ENCODE data around the gene TTLL8. TPM values are rescaled to one million over a fixed set of nuclear protein-coding genes. Genes with fewer than 3 reads are reported as not detected.

TTLL8 gene
- polyA plus RNA-seq, 1 of the 3 experiments (the other 2 are of a cell fraction), result not detected

- no peak for TF ChIP-seq EZH2phosphoT487 (IDR thresholded peaks at IDR 0.05; ENCODE audit: borderline replicate concordance, low read depth)
- no peak for TF ChIP-seq JUND (IDR thresholded peaks at IDR 0.05)
- TF ChIP-seq TCF12 (IDR thresholded peaks at IDR 0.05), result no peak
- no peak for TF ChIP-seq ELF1 (IDR thresholded peaks at IDR 0.05)
- no peak for TF ChIP-seq POLR2AphosphoS5 (IDR thresholded peaks at IDR 0.05; ENCODE audit: low read depth, low read length)
- no peak for TF ChIP-seq MXI1 (IDR thresholded peaks at IDR 0.05; ENCODE audit: low read depth, low read length)
- TF ChIP-seq TAF1 (IDR thresholded peaks at IDR 0.05; ENCODE audit: borderline replicate concordance, low read depth, low read length), result no peak
- no peak for TF ChIP-seq USF2 (IDR thresholded peaks at IDR 0.05; ENCODE audit: borderline replicate concordance, low read depth, low read length)
Observed at GRCh38 chr22:50089682-50090411, 31.7 kb upstream of the TTLL8 start, which contains the start of gene MOV10L1 (continued).

- Histone ChIP-seq H3K9ac (no peak overlapping the region), H3K27me3 (ENCODE audit: insufficient read depth) (no peaks in the 10 kb centered on the region; the same call in 1 of the 2 replicates), H3K27ac (ENCODE audit: low read depth in 2 of 2, low read length in 1 of 2) (no peak overlapping the region), H3K4me1 (ENCODE audit: control insufficient read depth in 1 of 2, insufficient read depth in 2 of 2, low read depth in 1 of 2, low read length in 1 of 2) (peaks cover 0 to 8% of the 10 kb centered on the region in 2 experiments; a peak in 1 of 4 replicates), H3K79me2 (ENCODE audit: insufficient read depth) (no peaks in the 10 kb centered on the region), H4K20me1 (ENCODE audit: insufficient read depth) (no peaks in the 10 kb centered on the region), H3K9me3 (no peaks in the 10 kb centered on the region; the same call in 1 of the 2 replicates), H3K36me3 (replicated peaks in 1 of 2; ENCODE audit: control insufficient read depth in 1 of 2, insufficient read depth in 2 of 2, low read length in 1 of 2) (no peaks in the 10 kb centered on the region), H3K4me2 (no peak overlapping the region), H2AFZ (ENCODE audit: low read depth) (no peak overlapping the region), H3K4me3 (ENCODE audit: low read depth in 2 of 2, low read length in 1 of 2) (no peak overlapping the region), H3K9me2 (no peaks in the 10 kb centered on the region), H3F3A (replicated peaks; ENCODE audit: insufficient read depth) (no peaks in the 10 kb centered on the region)
- 72% methylated on average over 9 of the region's 11 CpGs for WGBS (ENCODE audit: low lambda C conversion rate)
- POLR2A ChIA-PET, result no interaction called here
- CTCF ChIA-PET, result interaction anchor here (0.9 kb wide), 1 partner anchor 59 kb away, joined by 3 read pairs; no protein-coding TSS in a partner anchor
- TF ChIP-seq IRF3 (IDR thresholded peaks at IDR 0.05; ENCODE audit: low read depth, low read length) (no peak), MAX (IDR thresholded peaks at IDR 0.05; ENCODE audit: low read depth) (no peak), TEAD4 (IDR thresholded peaks at IDR 0.05; ENCODE audit: borderline replicate concordance, insufficient read depth) (no peak), YY1 (IDR thresholded peaks at IDR 0.05; ENCODE audit: low read depth) (no peak), TAF1 (IDR thresholded peaks at IDR 0.05; ENCODE audit: borderline replicate concordance, low read depth, low read length) (no peak), USF1 (IDR thresholded peaks at IDR 0.05; ENCODE audit: borderline replicate concordance, low read depth) (no peak), REST (IDR thresholded peaks at IDR 0.05; ENCODE audit: low read depth, low read length) (no peak), FOSL2 (IDR thresholded peaks at IDR 0.05; ENCODE audit: borderline replicate concordance, low read depth) (no peak), PBX3 (IDR thresholded peaks at IDR 0.05) (no peak)
- DNase-seq, result no peak
Observed at GRCh38 chr22:50089231-50089630, 31.1 kb upstream of the TTLL8 start.
